GM12872 (cell line): ENCODE data around the gene NEK10.

Experiments used
- CTCF ChIP-seq: IDR thresholded peaks from 3 replicates; pipeline ENCODE4 v1.5.1; 2011; ENCODE audit warnings: low read depth, mild to moderate bottlenecking, low read length, moderate library complexity; ENCODE audit not compliant: insufficient read depth

NEK10 gene

GRCh38 chr3:27095553-27096222 lies 273.5 kb downstream of the NEK10 start:
- no peak for TF ChIP-seq CTCF

- no peak for TF ChIP-seq CTCF
Observed at GRCh38 chr3:27094721-27095120, 274.5 kb downstream of the NEK10 start.

GRCh38 chr3:27093771-27094170 lies 275.4 kb downstream of the NEK10 start:
- TF ChIP-seq CTCF, result no peak

GRCh38 chr3:27090275-27091041 lies 278.7 kb downstream of the NEK10 start:
- no peak for TF ChIP-seq CTCF

- TF ChIP-seq CTCF, result no peak
Observed at GRCh38 chr3:27089645-27090044, 279.5 kb downstream of the NEK10 start.

- TF ChIP-seq CTCF, result no peak
Observed at GRCh38 chr3:27089068-27089467, 280.1 kb downstream of the NEK10 start.

GRCh38 chr3:27085829-27086730 lies 283.1 kb downstream of the NEK10 start:
- TF ChIP-seq CTCF, result no peak
